HUES6 (cell line): ENCODE measurements around the gene MAST2.
"Not testable (repeated sequence)": the region's sequence is repeated elsewhere in the genome, so short reads cannot be mapped to it uniquely, and the experiment has no call there.

Experiments used
- H3K27ac ChIP-seq: 2 replicates; pipeline ENCODE4 v1.7.0; 2013; ENCODE audit warnings: low read depth, mild to moderate bottlenecking, low read length, inconsistent platforms
- H3K27me3 ChIP-seq: 2 replicates; pipeline ENCODE4 v1.6.1; 2013; ENCODE audit warnings: low read length; ENCODE audit not compliant: control insufficient read depth, insufficient read depth
- H3K36me3 ChIP-seq: 2 replicates; pipeline ENCODE4 v1.6.1; 2013; ENCODE audit warnings: low read length; ENCODE audit not compliant: control insufficient read depth, insufficient read depth
- H3K4me1 ChIP-seq: 2 replicates; pipeline ENCODE4 v1.6.1; 2013; ENCODE audit warnings: low read length; ENCODE audit not compliant: control insufficient read depth, insufficient read depth
- H3K4me3 ChIP-seq: 2 replicates; pipeline ENCODE4 v1.5.1; 2013; ENCODE audit warnings: low read depth, low read length
- H3K9ac ChIP-seq: one replicate; pipeline ENCODE4 v1.6.1; 2013; ENCODE audit warnings: mild to moderate bottlenecking, low read length
- H3K9me3 ChIP-seq: 2 replicates; pipeline ENCODE4 v1.6.1; 2013; ENCODE audit warnings: low read depth, low read length; ENCODE audit not compliant: control insufficient read depth, insufficient read depth

MAST2 gene

DNA sequence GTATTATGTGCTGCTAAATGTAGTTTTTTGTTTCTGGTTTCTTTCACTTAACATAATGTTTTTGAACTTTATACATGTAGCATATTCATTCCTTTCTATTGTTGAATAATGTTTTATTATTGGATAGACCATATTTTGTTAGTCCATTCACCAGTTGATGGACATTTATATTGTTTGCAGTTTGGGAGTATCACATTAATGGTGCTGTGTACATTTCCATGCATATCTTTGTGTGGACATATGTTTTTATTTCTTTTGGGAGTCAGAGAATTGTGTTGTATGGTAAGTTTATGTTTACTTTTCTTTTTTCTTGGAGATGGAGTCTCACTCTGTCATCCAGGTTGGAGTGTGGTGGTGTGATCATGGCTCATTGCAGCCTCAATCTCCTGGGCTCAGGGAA, 134.6 kb downstream of the MAST2 start:
- Histone ChIP-seq H3K27ac (no peak overlapping the region), H3K36me3 (no peaks in the 10 kb centered on the region), H3K4me3 (no peak overlapping the region), H3K4me1 (peaks cover 9% of the 10 kb centered on the region), H3K27me3 (no peaks in the 10 kb centered on the region), H3K9ac (no peak overlapping the region), H3K9me3 (peaks cover 3% of the 10 kb centered on the region; the same call in 1 of the 2 replicates)

DNA sequence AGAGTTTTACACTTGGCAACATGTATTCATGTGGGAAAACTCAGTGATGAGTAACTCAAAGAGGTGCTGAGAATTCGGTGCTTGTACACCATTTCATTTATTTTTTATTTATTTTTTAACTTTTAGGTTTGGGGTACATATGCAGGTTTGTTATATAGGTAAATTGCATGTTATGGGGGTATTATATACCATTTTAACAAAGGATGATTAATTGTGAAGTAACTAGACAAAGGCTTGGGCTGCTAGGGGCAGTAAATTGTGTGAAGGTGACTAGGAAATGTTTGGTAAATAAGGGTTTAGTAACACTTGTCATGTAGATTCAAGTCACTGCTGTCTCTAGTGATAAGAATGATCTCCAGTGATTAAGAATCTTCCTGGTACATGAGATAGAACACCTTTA, 139.0 kb downstream of the MAST2 start:
- no peak overlapping the region for H3K4me3 ChIP-seq
- H3K27ac ChIP-seq = no peak overlapping the region
- no peaks in the 10 kb centered on the region for H3K27me3 ChIP-seq
- peaks cover 3% of the 10 kb centered on the region; the same call in 1 of the 2 replicates for H3K9me3 ChIP-seq
- H3K36me3 ChIP-seq = no peaks in the 10 kb centered on the region
- H3K9ac ChIP-seq = no peak overlapping the region
- no peaks in the 10 kb centered on the region; the same call in 1 of the 2 replicates for H3K4me1 ChIP-seq

GRCh38 chr1:45943185-45943584, 139.8 kb downstream of the MAST2 start:
- Histone ChIP-seq H3K4me3 (no peak overlapping the region), H3K9me3 (peaks cover 3% of the 10 kb centered on the region; the same call in 1 of the 2 replicates), H3K36me3 (no peaks in the 10 kb centered on the region), H3K9ac (no peak overlapping the region), H3K4me1 (no peaks in the 10 kb centered on the region; the same call in 1 of the 2 replicates), H3K27me3 (no peaks in the 10 kb centered on the region), H3K27ac (no peak overlapping the region)

DNA sequence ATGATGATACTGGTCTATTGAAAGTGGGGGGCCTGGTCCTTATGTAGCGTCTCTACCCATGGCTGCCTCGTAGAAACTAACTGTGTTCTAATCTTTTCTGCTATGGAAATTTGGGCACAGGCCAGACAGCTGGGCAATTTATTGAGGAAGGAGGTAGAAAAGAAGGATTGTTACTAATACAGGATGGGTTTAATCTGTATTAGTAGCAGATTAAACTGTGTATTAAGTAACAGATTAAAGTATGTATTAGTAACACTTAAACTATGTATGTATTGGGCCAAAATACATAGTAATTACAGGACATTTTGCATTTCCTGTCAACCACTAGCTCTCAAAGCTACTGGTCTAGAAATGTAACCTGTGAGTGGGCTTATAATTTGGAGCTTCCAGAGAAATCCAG, 142.0 kb downstream of the MAST2 start:
- H3K27ac ChIP-seq = no peak overlapping the region

DNA sequence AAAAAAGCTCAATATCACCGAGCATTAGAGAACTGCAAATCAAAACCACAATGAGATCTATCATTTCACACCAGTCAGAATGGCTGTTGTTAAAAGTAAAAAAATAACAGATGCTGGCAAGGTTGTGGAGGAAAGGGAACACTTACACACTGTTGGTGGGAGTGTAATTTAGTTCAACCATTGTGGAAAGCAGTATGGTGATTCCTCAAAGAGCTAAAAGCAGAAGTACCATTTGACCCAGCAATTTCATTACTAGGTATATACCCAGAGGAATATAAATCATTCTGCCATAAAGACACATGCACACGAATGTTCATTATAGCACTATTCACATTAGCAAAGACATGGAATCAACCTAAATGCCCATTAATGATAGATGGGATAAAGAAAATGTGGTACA, 146.1 kb downstream of the MAST2 start:
- H3K27ac ChIP-seq, H3K36me3 ChIP-seq: not testable (repeated sequence)

More for the DNA sequence above, 142.0 kb downstream of the MAST2 start:
- no peak overlapping the region for H3K4me3 ChIP-seq
- H3K9me3 ChIP-seq = peaks cover 3% of the 10 kb centered on the region; the same call in 1 of the 2 replicates
- H3K9ac ChIP-seq = no peak overlapping the region
- H3K27me3 ChIP-seq = no peaks in the 10 kb centered on the region
- H3K36me3 ChIP-seq = no peaks in the 10 kb centered on the region
- H3K4me1 ChIP-seq = no peaks in the 10 kb centered on the region; the same call in 1 of the 2 replicates

GRCh38 chr1:45952072-45952471, 148.7 kb downstream of the MAST2 start:
- no peak overlapping the region for H3K27ac ChIP-seq
- no peaks in the 10 kb centered on the region for H3K27me3 ChIP-seq
- H3K9ac ChIP-seq = no peak overlapping the region
- peaks cover 24% of the 10 kb centered on the region for H3K4me1 ChIP-seq
- H3K9me3 ChIP-seq = no peaks in the 10 kb centered on the region
- no peak overlapping the region for H3K4me3 ChIP-seq
- H3K36me3 ChIP-seq = no peaks in the 10 kb centered on the region

More for the DNA sequence above, 146.1 kb downstream of the MAST2 start:
- H3K27me3 ChIP-seq, H3K4me3 ChIP-seq, H3K9me3 ChIP-seq, H3K9ac ChIP-seq: not testable (repeated sequence)
- peaks cover 19% of the 10 kb centered on the region for H3K4me1 ChIP-seq

GRCh38 chr1:45953934-45954847, 150.8 kb downstream of the MAST2 start:
- peaks cover 29% of the 10 kb centered on the region for H3K4me1 ChIP-seq
- no peaks in the 10 kb centered on the region for H3K9me3 ChIP-seq
- peak overlapping the region; percentile 62; the same call in 1 of the 2 replicates for H3K27ac ChIP-seq
- H3K27me3 ChIP-seq = no peaks in the 10 kb centered on the region
- peak overlapping the region; percentile 48 for H3K9ac ChIP-seq
- no peaks in the 10 kb centered on the region for H3K36me3 ChIP-seq
- peak overlapping the region; percentile 19; the same call in 1 of the 2 replicates for H3K4me3 ChIP-seq

DNA sequence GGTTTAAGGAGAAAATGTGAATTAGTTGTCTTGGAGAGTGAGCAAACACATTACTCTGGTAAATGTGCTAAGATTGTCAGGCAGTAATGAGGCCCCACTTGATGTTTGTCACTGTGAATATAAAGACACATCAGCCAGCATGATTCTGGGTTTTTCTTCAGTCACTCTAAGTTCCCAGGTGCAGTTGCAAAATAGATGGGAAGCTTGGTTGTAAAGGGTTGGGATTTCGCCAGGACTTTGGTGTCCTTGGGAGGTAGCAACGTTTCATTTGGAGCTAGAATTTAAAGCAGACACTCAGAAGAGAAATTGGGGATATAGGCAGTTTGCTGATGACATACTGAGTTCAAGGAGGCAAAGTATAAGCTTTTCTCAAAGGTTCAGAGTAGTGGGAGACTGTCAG, 154.3 kb downstream of the MAST2 start:
- Histone ChIP-seq H3K36me3 (peaks cover 13% of the 10 kb centered on the region), H3K4me3 (no peak overlapping the region), H3K9me3 (no peaks in the 10 kb centered on the region), H3K4me1 (peaks cover 28% of the 10 kb centered on the region), H3K9ac (no peak overlapping the region), H3K27ac (no peak overlapping the region), H3K27me3 (no peaks in the 10 kb centered on the region)

GRCh38 chr1:45958317-45958716, 154.9 kb downstream of the MAST2 start:
- Histone ChIP-seq H3K27ac (no peak overlapping the region), H3K36me3 (peaks cover 13% of the 10 kb centered on the region)

DNA sequence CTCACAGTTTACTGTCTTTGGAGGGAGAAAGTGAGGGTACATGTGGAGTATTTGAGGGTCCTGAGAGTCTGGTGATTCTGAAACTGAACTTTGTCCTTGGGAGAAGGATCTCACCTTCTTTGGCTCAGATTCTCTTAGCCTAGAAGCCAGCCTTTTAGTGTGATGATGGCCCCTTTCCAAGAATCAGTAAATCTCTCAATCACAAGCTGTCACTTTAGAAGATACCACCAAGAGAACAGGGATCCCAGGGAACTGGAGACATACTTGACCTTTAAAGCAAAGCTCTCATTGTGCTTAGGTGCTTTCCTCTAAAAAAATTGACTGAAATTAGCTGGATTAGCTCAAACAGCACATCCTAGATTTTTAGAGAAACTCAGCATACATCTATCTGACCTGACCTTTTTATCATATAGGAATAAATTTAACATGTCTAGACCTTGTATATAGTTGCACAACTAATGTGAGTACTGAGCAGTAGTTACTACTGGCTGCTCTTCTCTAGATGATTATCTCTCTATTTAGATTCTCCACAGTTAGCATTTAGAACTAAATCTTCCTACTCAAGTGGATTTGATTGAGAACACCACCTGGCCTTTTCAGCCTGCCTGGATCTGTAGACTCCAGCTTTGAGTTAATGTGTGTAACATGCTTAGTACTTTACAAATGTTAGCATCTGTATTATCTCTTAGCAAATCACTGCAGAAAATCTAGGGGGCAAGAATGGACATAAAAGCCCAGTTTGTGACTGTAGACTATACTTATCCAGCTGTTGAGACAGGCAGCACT, 157.7 kb downstream of the MAST2 start:
- Histone ChIP-seq H3K4me1 (peaks cover 5% of the 10 kb centered on the region), H3K27me3 (no peaks in the 10 kb centered on the region), H3K4me3 (no peak overlapping the region), H3K9me3 (no peaks in the 10 kb centered on the region), H3K36me3 (peaks cover 13% of the 10 kb centered on the region), H3K9ac (no peak overlapping the region), H3K27ac (no peak overlapping the region)

More at GRCh38 chr1:45958317-45958716, 154.9 kb downstream of the MAST2 start:
- no peaks in the 10 kb centered on the region for H3K27me3 ChIP-seq
- H3K4me3 ChIP-seq = no peak overlapping the region
- H3K9ac ChIP-seq = no peak overlapping the region
- no peaks in the 10 kb centered on the region for H3K9me3 ChIP-seq
- H3K4me1 ChIP-seq = peaks cover 21% of the 10 kb centered on the region

- H3K4me3 ChIP-seq, H3K9ac ChIP-seq, H3K4me1 ChIP-seq, H3K27me3 ChIP-seq, H3K9me3 ChIP-seq, H3K27ac ChIP-seq: not testable (repeated sequence)
- H3K36me3 ChIP-seq = peaks cover 13% of the 10 kb centered on the region
Measured at GRCh38 chr1:45961936-45962335, 158.5 kb downstream of the MAST2 start.
